Ammon's horn (tissue), 1 donor: Measurements from ENCODE around the gene TCTN1.
A peak's percentile ranks its signal among the peaks of the same experiment; 100 is the strongest.
"Not testable (repeated sequence)": the region's sequence is repeated elsewhere in the genome, so short reads cannot be mapped to it uniquely, and the experiment has no call there.

ENCODE experiments used
- DNase-seq: peaks from one replicate; pipeline ENCODE4 v3.0.0-alpha.2; 2016; ENCODE audit warnings: low spot score

TCTN1 gene

GRCh38 chr12:110639336-110640141 lies 25.6 kb downstream of the TCTN1 start:
- peak; percentile 27 for DNase-seq

DNA sequence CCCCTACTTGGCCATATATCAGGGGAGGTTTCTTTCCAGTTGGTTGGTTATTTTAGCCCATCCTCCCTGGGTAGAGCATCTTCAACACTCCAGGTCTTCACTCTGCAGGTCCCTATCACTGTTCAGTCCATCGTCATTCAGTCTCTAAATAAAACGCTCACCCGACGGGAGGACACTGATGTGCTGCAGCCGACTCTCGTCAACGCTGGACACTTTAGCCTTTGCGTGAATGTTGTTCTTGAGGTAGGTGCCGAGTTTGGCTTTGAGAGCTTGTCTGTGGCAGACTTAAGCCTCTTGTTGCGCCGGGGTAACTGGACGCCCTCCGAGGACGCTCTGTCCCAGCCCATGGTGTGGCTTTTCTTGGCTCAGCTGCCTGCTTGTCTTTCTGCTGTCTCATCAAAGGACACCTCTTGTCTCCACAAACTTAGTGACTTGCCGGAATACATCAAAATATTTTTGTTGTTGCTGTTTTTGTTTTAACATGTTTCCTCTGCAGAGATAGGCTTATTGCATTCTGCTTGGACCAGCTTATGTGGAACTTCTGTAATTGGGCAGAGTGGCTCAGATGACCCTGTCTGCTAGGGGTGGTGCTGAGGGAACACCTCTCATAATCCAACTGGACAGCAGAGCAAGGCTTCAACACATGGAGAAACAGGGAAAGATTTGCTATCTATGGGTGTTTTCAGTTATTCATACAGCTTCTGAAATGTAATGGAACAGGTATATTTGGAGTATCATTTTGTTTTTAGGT lies 26.5 kb downstream of the TCTN1 start:
- peak; percentile 64 for DNase-seq

DNA sequence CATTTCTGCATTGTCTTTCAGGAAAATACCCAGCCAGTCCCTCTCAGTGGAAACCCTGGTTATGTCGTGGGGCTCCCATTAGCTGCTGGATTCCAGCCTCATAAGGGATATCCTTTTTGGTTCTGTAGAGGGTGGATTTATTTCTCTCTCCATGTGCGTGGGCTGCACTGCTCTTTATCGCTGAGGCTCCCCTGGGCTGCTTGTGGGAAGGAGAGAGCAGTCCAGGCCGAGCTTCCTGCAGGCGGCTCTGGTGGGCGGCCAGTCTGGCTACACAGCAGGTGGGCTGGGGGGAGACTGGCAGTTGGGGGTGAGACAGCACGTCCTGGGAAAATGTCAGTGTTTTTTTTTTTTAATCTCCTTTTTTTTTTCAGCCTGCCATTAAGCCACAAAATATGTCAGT lies 27.6 kb downstream of the TCTN1 start:
- peak; percentile 39 for DNase-seq

DNA sequence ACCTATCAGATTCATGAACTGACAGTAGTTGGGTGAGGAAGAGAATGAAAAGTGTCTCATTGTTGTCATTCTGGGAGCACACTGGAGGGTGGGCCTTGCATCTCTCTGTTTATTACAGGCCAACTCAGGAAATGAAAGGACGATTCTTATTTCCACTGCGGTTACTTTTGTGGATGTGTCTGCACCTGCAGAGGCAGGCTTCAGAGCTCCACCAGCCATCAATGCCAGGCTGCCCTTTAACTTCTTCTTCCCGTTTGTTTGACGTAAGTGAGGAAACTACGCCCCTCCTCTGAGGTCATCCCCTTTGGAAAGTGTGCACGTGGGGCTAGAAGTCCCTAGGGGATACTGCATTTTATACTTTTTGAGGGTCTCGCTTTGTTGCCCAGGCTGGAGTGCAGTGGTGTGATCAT lies 33.7 kb downstream of the TCTN1 start:
- no peak for DNase-seq

GRCh38 chr12:110649341-110649847 lies 35.5 kb downstream of the TCTN1 start:
- DNase-seq = peak; percentile 63

DNA sequence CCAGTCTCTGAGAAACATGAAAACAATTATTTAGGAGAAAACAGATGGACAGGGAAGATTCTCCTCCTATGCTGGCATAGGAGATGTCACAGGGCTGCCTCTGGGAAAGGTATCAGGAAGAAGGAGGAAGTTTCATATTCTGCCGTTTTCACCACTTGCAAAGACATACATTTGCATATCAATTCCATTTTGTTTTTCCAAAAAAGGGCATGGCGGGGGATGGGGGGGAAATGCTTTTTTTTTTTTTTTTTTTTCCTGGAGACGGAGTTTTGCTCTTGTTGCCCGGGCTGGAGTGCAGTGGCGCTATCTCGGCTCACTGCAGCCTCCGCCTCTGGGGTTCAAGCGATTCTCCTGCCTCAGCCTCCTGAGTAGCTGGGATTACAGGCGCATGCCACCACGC lies 40.3 kb downstream of the TCTN1 start:
- DNase-seq = not testable (repeated sequence)

- no peak for DNase-seq
Measured at GRCh38 chr12:110656071-110656655, 42.2 kb downstream of the TCTN1 start.

GRCh38 chr12:110657747-110658146 lies 43.8 kb downstream of the TCTN1 start:
- peak; percentile 70 for DNase-seq

DNA sequence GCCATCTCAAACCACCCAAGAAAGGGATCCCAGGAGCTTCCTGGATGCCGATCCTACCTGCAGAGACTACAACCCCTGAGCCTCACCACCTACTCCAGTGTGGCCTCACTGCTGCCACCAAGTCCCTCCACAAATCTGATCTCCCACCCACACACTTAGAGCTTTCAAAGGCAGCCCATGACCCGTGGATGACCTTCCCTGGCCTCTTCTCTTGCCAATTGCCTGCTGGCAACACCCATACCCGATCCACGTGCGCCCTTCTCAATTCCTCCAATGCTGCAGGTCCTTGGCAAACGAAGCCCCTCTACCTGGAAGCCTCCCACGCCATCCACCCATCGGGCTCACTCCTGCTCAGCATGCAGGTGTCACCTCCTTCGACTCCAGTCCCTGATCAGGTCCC lies 44.3 kb downstream of the TCTN1 start:
- no peak for DNase-seq

DNA sequence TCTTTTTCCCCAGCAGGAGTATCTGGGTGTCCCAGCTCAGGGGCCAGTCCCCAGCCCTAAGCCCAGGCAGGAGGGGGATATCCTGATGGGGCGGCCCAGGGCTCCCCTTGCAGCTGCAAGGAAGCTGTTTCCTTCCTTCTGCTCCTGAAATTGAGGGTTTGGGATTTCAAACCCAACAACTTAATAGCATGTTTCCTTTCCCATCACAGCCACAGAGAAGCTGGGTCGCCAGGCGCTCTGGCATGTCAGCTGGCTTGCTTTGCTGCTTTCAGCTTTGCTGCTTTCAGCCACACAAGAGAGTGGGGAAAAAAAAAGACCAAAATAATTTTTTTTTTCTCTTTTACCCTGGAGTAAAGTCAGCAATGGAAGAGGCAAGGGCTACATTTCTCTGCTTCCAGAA lies 44.9 kb downstream of the TCTN1 start:
- peak; percentile 35 for DNase-seq

GRCh38 chr12:110661337-110661972 lies 47.5 kb downstream of the TCTN1 start:
- DNase-seq = peak; percentile 23

GRCh38 chr12:110666892-110667291 lies 53.0 kb downstream of the TCTN1 start:
- DNase-seq = no peak

- no peak for DNase-seq
Measured at GRCh38 chr12:110667671-110668070, 53.7 kb downstream of the TCTN1 start.

DNA sequence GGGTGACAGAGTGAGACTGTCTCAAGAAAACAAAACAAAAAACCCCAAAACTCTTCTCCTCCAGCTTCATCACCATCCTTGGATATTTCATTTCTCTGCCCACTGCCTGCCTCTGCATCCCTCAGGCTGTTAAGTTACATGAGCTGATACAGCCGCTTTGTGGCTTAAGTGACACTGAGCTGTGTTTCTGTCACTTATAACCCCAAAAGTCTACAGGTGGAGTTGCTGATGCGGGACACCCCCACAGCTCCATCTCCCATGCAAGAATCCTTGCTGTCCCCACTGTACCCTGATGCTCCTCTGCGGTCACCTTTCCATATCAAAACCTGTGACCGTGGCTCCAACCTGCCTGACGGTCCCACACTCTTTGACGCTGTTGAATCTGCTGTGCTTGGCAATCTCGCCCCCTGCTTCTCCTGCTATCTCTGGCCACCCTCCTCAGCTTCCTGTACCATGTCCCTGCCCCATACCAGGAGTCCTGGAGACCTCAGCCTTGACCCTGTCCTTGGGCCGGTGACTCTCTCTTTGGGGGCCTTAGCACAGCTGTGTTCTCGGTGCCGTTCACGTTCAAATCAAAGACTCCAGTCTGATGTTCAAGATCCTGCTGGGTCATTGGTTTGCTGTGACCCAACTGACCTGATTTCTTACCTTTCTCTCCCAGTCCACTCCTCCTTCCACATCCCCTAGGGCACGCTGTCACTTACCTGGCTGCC lies 54.7 kb downstream of the TCTN1 start:
- no peak for DNase-seq

GRCh38 chr12:110669193-110669502 lies 55.2 kb downstream of the TCTN1 start:
- no peak for DNase-seq

- DNase-seq = no peak
Measured at GRCh38 chr12:110670161-110670701, 56.3 kb downstream of the TCTN1 start.

DNA sequence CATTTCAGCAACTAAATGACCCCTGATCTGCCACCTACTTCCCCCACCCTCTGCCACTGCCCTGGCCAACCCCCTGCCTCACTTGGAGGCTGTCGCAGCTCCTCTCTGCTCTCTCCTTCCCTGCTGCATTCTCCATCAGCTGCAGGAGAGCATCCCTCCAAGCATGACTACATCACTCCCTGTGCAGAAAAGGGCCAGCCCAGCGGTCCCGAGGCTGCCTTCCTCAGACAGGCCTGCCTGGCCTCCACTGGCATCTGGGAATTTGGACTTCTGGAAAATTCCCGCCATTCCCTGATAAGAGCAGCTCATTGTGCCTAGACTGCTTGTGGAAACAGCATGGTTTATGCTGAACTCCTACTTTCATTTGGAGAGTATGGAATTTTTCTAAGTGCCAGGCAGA lies 62.2 kb downstream of the TCTN1 start:
- DNase-seq = no peak

DNA sequence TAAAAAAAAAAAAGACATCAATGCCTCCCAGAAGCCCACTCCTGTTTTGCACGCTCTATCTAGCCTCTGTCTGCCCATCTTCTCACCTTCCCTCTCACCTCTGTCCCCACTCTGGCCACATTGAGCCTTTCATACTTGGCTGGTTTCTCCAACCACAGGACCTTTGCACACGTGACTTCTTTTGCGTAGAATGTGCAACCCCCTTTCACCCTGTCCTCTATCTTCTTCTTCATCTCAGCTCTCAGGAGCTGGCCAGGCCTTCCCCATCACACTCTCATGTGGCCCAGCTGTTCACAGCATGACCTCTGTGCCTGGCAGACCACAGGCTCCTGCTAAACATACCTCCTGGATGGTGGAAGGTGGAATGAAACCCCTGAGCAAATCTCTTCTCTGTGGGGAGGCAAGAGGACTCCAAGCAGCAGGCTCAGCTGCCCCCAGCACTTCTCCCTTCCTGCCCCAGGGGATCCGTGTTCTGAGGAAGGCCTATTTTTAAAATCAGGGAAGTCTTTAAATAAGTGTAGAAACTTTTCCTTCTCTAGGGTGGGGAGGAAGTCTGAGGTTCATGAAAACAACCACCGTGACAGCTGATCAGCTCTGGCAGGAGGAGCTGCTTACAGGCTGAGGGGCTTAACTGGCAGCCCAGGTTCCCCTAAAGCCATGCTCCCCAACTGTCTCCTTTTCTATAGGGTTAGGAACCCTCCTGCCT lies 63.4 kb downstream of the TCTN1 start:
- peak; percentile 66 for DNase-seq

GRCh38 chr12:110677982-110678381 lies 64.1 kb downstream of the TCTN1 start:
- DNase-seq = no peak

GRCh38 chr12:110679201-110679600 lies 65.3 kb downstream of the TCTN1 start:
- DNase-seq = no peak

GRCh38 chr12:110680032-110680431 lies 66.1 kb downstream of the TCTN1 start:
- DNase-seq = no peak
